Activated naive CD8-positive, alpha-beta T cell treated with anti-CD3 and anti-CD28 coated beads, Interleukin-2, amount 50 U/mL, for 24 hours (primary cell): ENCODE measurements around the gene LSM7.

Experiments
- ATAC-seq: fragments of 150-1000 bp; cut with Tn5 transposase; one replicate; pipeline ENCODE4 v1.10.0; 2021
- DNase-seq: peaks from one replicate; pipeline ENCODE4 v3.0.0; 2021
- H3K27ac Mint-ChIP-seq: one replicate; pipeline ENCODE4 v1.8.0; 2021; ENCODE audit warnings: mild to moderate bottlenecking, mixed read lengths
- H3K27me3 Mint-ChIP-seq: one replicate; pipeline ENCODE4 v1.8.0; 2021; ENCODE audit warnings: mixed read lengths
- H3K36me3 Mint-ChIP-seq: one replicate; pipeline ENCODE4 v1.8.0; 2021; ENCODE audit warnings: low read depth, mixed read lengths
- H3K4me1 Mint-ChIP-seq: one replicate; pipeline ENCODE4 v1.8.0; 2021; ENCODE audit warnings: mixed read lengths
- H3K4me3 Mint-ChIP-seq: one replicate; pipeline ENCODE4 v1.8.0; 2021; ENCODE audit warnings: mild to moderate bottlenecking, moderate library complexity, mixed read lengths
- H3K9me3 Mint-ChIP-seq: one replicate; pipeline ENCODE4 v1.8.0; 2021; ENCODE audit warnings: mixed read lengths

The LSM7 gene

DNA sequence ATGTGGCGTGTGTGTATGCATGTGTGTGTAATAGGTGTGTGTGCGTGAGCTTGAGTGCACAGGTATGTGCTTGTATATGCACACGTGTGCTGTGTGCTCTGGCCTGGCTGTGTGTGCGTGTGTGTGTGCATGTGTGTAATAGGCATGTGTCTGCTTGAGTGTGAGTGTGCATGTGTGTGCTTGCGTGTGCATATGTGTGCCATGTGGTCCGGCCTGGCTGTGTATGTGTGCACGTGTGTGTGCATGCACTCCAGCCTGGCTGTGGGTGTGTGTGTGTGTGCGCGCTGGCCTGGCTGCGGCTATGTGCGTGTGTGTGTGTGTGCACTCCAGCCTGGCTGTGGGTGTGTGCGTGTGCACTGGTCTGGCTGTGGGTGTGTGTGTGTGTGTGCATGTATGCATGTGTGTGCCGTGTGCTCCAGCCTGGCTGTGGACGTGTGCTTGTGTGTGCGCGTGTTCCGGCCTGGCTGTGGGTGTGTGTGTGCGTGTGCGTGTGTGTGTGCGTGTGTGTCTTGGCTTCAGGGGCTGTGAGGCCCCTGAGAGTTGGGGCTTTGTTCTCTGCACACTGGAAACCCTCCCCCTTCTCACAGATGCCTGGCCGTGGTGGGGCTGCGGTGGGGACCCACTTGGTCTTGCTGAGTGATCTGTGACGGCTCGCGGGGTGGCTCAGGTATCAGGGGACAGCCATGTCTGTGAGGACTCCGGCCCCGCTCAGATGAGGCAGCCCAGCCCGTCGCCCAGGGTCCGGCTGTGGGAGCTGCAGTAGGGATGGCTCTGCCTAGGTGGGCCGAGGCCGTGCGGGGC is 8.3 kb upstream of the LSM7 start:
- no peak overlapping the region for H3K4me3 Mint-ChIP-seq
- no peak overlapping the region for H3K27ac Mint-ChIP-seq
- H3K9me3 Mint-ChIP-seq: peaks cover 10% of the 10 kb centered on the region
- H3K4me1 Mint-ChIP-seq: peaks cover 20% of the 10 kb centered on the region
- ATAC-seq (no peak), DNase-seq (no peak)
- H3K27me3 Mint-ChIP-seq: no peaks in the 10 kb centered on the region
- peaks cover 7% of the 10 kb centered on the region for H3K36me3 Mint-ChIP-seq

DNA sequence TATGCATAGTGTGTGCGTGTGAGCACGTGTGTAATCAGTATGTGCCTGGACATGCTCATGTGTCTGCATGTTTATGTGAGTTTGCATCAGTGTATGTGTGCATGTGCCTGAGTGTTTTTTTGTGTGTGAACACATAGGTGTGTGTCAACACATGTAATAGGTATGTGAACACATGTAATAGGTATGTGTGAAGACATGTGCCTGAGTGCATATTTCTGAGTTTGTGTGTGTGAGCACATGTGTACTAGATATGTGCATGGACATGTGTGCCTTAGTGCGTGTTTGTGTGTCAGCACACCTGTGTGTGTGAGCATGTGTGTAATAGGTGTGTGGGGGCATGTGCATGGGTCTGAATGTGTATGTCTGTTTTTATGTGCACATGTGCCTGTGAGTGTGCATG is 7.5 kb upstream of the LSM7 start:
- Mint-ChIP-seq H3K4me1 (peaks cover 29% of the 10 kb centered on the region), H3K27me3 (no peaks in the 10 kb centered on the region), H3K36me3 (peaks cover 7% of the 10 kb centered on the region), H3K4me3 (no peak overlapping the region), H3K27ac (peak overlapping the region; percentile 59), H3K9me3 (peaks cover 10% of the 10 kb centered on the region)
- no peak for DNase-seq
- no peak for ATAC-seq

DNA sequence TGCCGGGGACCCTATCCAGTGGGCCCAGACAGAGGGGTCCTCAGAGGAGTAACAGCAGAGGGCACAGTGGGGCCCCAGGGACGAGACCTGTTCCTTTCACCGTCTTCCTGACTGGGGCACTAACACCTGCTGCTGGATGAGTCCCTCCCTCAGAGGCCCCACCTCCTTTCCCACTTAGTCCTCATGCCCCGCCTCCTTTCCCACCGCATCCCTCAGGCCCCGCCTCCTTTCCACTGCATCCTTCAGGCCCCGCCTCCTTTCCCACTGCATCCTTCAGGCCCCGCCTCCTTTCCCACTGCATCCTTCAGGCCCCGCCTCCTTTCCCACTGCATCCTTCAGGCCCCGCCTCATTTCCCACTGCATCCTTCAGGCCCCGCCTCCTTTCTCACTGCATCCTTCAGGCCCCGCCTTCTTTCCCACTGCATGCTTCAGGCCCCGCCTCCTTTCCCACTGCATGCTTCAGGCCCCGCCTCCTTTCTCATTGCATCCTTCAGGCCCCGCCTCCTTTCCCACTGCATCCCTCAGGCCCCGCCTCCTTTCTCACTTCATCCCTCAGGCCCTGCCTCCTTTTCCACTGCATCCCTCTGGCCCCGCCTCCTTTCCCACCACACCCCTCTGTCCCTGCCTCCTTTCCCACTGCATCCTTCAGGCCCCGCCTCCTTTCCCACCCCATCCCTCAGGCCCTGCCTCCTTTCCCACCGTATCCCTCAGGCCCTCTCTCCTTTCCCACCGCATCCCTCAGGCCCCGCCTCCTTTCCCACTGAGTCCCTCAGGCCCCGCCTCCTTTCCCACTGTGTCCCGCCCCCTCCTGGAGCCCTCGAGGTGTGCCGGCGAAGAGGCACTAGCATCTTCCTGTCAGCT is 6.8 kb upstream of the LSM7 start:
- H3K36me3 Mint-ChIP-seq: peaks cover 7% of the 10 kb centered on the region
- ATAC-seq (no peak), DNase-seq (no peak)
- peak overlapping the region; percentile 59 for H3K27ac Mint-ChIP-seq
- no peaks in the 10 kb centered on the region for H3K27me3 Mint-ChIP-seq
- H3K4me1 Mint-ChIP-seq: peaks cover 35% of the 10 kb centered on the region
- H3K9me3 Mint-ChIP-seq: peaks cover 10% of the 10 kb centered on the region
- no peak overlapping the region for H3K4me3 Mint-ChIP-seq

- DNase-seq: no peak
- H3K4me3 Mint-ChIP-seq: no peak overlapping the region
- no peak for ATAC-seq
- H3K27me3 Mint-ChIP-seq: no peaks in the 10 kb centered on the region
- peaks cover 10% of the 10 kb centered on the region for H3K9me3 Mint-ChIP-seq
- peaks cover 7% of the 10 kb centered on the region for H3K36me3 Mint-ChIP-seq
- H3K27ac Mint-ChIP-seq: no peak overlapping the region
- H3K4me1 Mint-ChIP-seq: peaks cover 41% of the 10 kb centered on the region
Measured at GRCh38 chr19:2334426-2334825, 6.0 kb upstream of the LSM7 start.

DNA sequence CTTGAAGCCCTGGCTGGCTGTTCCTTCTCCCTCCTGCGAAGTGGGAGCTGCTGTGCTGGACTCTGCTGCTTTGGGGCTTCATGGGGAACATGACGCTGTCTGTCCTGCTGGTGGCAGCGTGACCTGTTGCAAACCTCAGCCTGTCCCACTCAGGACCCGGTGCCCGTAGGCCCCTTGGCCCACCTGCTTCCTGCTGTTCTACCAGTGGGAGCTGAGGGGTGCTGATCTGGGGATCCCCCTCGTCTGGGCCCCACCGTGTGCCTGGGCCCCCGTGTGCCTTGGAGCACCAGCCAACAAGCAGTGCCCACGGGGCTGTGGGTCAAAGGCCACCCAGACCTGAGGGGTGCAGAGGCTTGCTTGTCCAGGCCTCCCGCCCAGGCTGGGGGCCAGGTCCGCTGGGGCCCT is 5.4 kb upstream of the LSM7 start:
- H3K9me3 Mint-ChIP-seq: peaks cover 10% of the 10 kb centered on the region
- H3K36me3 Mint-ChIP-seq: peaks cover 7% of the 10 kb centered on the region
- H3K27me3 Mint-ChIP-seq: no peaks in the 10 kb centered on the region
- DNase-seq: no peak
- ATAC-seq: no peak
- peak overlapping the region; percentile 32 for H3K4me3 Mint-ChIP-seq
- H3K4me1 Mint-ChIP-seq: peaks cover 46% of the 10 kb centered on the region
- H3K27ac Mint-ChIP-seq: peak overlapping the region; percentile 62

DNA sequence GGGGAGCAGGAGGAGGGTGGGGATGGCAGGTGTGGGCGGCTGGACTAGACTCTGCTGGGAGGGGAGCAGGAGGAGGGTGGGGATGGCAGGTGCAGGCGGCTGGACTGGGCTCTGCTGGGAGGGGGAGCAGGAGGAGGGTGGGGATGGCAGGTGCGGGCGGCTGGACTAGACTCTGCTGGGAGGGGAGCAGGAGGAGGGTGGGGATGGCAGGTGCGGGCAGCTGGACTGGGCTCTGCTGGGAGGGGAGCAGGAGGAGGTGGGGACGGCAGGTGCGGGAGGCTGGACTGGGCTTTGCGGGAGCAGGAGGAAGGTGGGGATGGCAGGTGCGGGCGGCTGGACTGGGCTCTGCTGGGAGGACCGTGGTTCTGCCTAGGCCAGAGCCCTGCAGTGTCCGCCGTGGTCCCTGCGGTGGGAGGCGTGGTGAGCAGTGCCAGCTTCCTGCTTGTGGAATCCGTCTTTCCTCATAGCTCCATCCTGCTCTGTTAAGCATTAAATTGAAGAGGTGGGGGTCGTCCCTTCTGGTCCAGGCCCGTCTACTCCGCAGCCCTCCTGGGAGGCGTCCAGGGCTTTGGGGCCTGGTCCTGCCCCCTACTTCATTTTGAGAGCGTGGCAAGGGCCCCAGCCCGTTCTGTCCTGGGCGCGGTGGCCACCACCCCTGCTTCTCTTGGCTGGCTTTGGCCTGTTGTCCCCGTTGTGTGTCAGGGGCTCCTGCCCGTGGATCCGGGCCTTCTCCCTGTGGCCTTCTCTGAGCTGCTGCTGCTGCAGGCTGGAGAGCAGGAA is 4.8 kb upstream of the LSM7 start:
- no peak for ATAC-seq
- Mint-ChIP-seq H3K4me3 (peak overlapping the region; percentile 32), H3K9me3 (peaks cover 10% of the 10 kb centered on the region), H3K27ac (peak overlapping the region; percentile 62), H3K4me1 (peaks cover 47% of the 10 kb centered on the region), H3K27me3 (no peaks in the 10 kb centered on the region), H3K36me3 (peaks cover 9% of the 10 kb centered on the region)
- DNase-seq: no peak

- ATAC-seq: peak; percentile 31
- peak overlapping the region; percentile 86 for H3K27ac Mint-ChIP-seq
- peak overlapping the region; percentile 55 for H3K4me3 Mint-ChIP-seq
- H3K27me3 Mint-ChIP-seq: no peaks in the 10 kb centered on the region
- H3K36me3 Mint-ChIP-seq: peaks cover 15% of the 10 kb centered on the region
- DNase-seq: peak; percentile 54
- peaks cover 53% of the 10 kb centered on the region for H3K4me1 Mint-ChIP-seq
- H3K9me3 Mint-ChIP-seq: peaks cover 10% of the 10 kb centered on the region
Measured at GRCh38 chr19:2332341-2333026, 4.1 kb upstream of the LSM7 start.

DNA sequence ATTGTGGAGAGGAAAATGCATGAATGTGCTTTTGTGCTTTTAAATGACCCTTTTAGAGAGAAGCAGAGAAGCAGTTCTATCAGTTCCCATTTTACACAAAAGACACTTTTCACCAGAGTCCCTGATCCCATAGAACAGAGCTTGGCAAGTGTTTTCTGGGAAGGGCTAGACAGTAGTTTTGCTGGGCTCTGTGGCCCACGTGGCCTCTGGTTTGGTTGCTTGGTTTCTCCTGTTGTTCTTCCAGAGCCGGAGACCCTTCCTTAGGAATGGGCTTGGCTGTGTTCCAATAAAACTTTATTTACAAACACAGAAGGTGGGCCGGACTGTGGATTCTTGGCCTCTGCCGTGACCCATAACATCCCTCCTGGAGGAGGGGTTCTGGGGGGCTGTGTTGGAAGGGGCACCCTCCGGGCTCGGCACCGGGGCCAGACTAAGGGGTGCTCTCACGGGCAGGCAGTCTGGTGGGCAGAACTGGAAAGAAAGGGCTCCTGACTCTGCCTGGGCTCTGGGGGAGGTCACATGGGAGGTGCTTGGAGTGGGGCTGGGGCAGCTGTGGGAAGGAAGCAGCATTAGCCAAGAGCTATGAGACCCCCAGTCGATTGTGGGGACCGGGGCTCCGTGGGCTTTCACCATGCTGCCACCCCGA is 3.3 kb upstream of the LSM7 start:
- Mint-ChIP-seq H3K36me3 (peaks cover 19% of the 10 kb centered on the region), H3K27ac (peak overlapping the region; percentile 86), H3K9me3 (peaks cover 10% of the 10 kb centered on the region), H3K4me1 (peaks cover 61% of the 10 kb centered on the region), H3K27me3 (no peaks in the 10 kb centered on the region), H3K4me3 (no peak overlapping the region)
- ATAC-seq (no peak), DNase-seq (no peak)

DNA sequence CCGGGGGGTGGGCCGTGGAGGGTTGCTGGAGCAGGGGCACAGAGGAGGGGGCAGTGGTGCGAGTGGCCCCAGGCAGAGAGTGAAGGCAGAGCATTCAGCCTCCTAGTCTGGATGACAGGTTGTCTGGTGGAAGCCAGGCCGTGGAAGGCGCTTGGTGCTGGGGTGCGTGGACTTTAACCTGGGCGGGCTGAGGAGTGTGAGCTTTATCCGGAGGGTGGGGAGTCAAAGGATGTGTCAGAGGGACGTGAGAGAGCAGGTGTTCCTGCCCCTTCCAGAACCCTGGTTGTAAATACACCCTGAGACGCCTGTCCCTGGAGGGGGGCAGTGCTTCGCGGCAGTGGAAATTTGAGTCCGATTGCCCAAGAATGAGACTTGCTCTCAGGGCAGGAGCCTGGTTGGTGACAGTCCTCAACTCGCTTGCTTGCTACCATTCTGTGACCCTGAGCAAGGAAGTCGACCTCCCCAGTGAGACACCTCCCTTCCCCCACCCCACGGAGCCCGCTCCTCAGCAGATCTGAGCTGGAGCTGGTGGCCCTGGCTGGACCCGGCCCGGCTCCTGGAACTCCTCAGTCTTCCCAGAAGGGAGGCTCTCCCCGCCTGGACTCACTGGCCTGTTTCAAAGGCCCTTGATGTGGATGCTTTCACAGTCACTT is 2.4 kb upstream of the LSM7 start:
- no peak for ATAC-seq
- Mint-ChIP-seq H3K36me3 (peaks cover 22% of the 10 kb centered on the region), H3K4me1 (peaks cover 67% of the 10 kb centered on the region), H3K27ac (no peak overlapping the region), H3K9me3 (peaks cover 3% of the 10 kb centered on the region), H3K27me3 (no peaks in the 10 kb centered on the region), H3K4me3 (peak overlapping the region; percentile 99)
- DNase-seq: no peak

DNA sequence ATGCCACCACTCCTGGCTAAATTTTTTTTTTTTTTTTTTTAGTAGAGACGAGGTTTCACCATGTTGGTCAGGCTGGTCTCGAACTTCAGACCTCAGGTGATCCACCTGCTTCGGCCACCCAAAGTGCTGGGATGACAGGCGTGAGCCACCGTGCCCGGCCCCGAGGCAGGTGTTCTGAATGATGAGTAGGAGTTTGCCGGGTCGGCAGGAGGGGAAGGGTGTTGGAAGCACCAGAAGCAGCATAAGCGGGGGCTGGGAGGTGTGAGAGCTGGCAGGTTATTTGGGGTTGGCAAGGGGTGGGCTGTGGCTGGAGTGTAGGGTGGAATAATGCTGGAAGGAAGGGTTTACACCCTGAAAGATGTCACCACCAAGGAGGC is 1.9 kb upstream of the LSM7 start:
- ATAC-seq (no peak), DNase-seq (no peak)
- Mint-ChIP-seq H3K27me3 (no peaks in the 10 kb centered on the region), H3K4me3 (peak overlapping the region; percentile 99), H3K4me1 (peaks cover 71% of the 10 kb centered on the region), H3K36me3 (peaks cover 24% of the 10 kb centered on the region), H3K27ac (peak overlapping the region; percentile 22), H3K9me3 (no peaks in the 10 kb centered on the region)

GRCh38 chr19:2329501-2329916 is 1.1 kb upstream of the LSM7 start:
- DNase-seq: no peak
- peak overlapping the region; percentile 99 for H3K4me3 Mint-ChIP-seq
- H3K27ac Mint-ChIP-seq: peak overlapping the region; percentile 87

GRCh38 chr19:2329149-2329478 is 728 bp upstream of the LSM7 start:
- H3K4me1 Mint-ChIP-seq: peaks cover 78% of the 10 kb centered on the region
- DNase-seq: no peak
- peak overlapping the region; percentile 87 for H3K27ac Mint-ChIP-seq
- no peak for ATAC-seq
- H3K36me3 Mint-ChIP-seq: peaks cover 22% of the 10 kb centered on the region
- H3K4me3 Mint-ChIP-seq: peak overlapping the region; percentile 99
- H3K27me3 Mint-ChIP-seq: no peaks in the 10 kb centered on the region
- no peaks in the 10 kb centered on the region for H3K9me3 Mint-ChIP-seq

More at GRCh38 chr19:2329501-2329916, 1.1 kb upstream of the LSM7 start:
- Mint-ChIP-seq H3K9me3 (no peaks in the 10 kb centered on the region), H3K27me3 (no peaks in the 10 kb centered on the region), H3K4me1 (peaks cover 77% of the 10 kb centered on the region), H3K36me3 (peaks cover 22% of the 10 kb centered on the region)
- no peak for ATAC-seq

GRCh38 chr19:2327773-2328400 is 499 bp downstream of the LSM7 start:
- H3K4me3 Mint-ChIP-seq: peak overlapping the region; percentile 99
- H3K36me3 Mint-ChIP-seq: peaks cover 22% of the 10 kb centered on the region
- no peaks in the 10 kb centered on the region for H3K9me3 Mint-ChIP-seq
- peaks cover 73% of the 10 kb centered on the region for H3K4me1 Mint-ChIP-seq
- ATAC-seq (peak; percentile 80), DNase-seq (peak; percentile 68)
- H3K27me3 Mint-ChIP-seq: no peaks in the 10 kb centered on the region
- peak overlapping the region; percentile 99 for H3K27ac Mint-ChIP-seq
